Ovary (tissue), 9 donors: ENCODE measurements around the gene AFF1. TPM values are rescaled to one million over a fixed set of nuclear protein-coding genes. Genes with fewer than 3 reads are reported as not detected.
A peak's percentile ranks its signal among the peaks of the same experiment; 100 is the strongest.

Experiments used
- DNase-seq, 5 donors: peaks; one replicate each; pipeline ENCODE4 v3.0.0-alpha.2; 2019 to 2020
- H3K27ac ChIP-seq, 2 donors: fragments of 200-600 bp; one replicate each; pipeline versions ENCODE4 v1.5.1 to v1.8.0; 2019 to 2022
- H3K27me3 ChIP-seq: fragments of 200-600 bp; one replicate; pipeline ENCODE4 v1.8.0; 2022
- H3K36me3 ChIP-seq: fragments of 200-600 bp; sonication (generic); one replicate; pipeline ENCODE4 v1.5.1; 2019
- H3K4me1 ChIP-seq: one replicate; pipeline ENCODE4 v1.8.1; 2013; ENCODE audit warnings: mild to moderate bottlenecking, moderate library complexity; ENCODE audit not compliant: insufficient read depth
- H3K4me3 ChIP-seq: fragments of 200-600 bp; sonication (generic); one replicate; pipeline ENCODE4 v1.5.1; 2017
- H3K9me3 ChIP-seq, 2 donors: fragments of 200-600 bp in 1 of 2; sonication (generic) in 1 of 2; one replicate each; pipeline versions ENCODE4 v1.5.1 to v1.8.1; 2013 to 2019; ENCODE audit warnings: mild to moderate bottlenecking in 1 of 2, moderate library complexity in 1 of 2
- EP300 ChIP-seq: sonication (generic); formaldehyde crosslinking; IDR thresholded peaks from one replicate; pipeline ENCODE4 v1.6.1; 2017; ENCODE audit warnings: antibody characterized with exemption
- POLR2A ChIP-seq: fragments of 450-650 bp; IDR thresholded peaks from one replicate; pipeline ENCODE4 v1.6.1; 2017; ENCODE audit warnings: antibody characterized with exemption, mild to moderate bottlenecking, moderate library complexity
- WGBS, 3 donors: extraction: QIAGEN DNeasy Blood & Tissue Kit in 1 of 3; methylation state at CpG; one replicate each; pipeline versions ENCODE4 v1.1.5 to v1.1.7; 2013 to 2017; 5-methylcytosine and 5-hydroxymethylcytosine counted together
- intact Hi-C, 4 donors: fragments of 100-400 bp; cut with DNase I; formaldehyde crosslinking; loops; one replicate each; pipeline versions ENCODE4 v1.11.0 to v1.15.1; 2022 to 2023
- polyA plus RNA-seq, 2 donors: library from polyadenylated mRNA; stranded (reverse); fragments of 200-250 nt in 1 of 2; fragments of 350-450 nt in 1 of 2; fragmentation: Illumina TruSeq in 1 of 2; extraction: RNeasy Lipid Tissue Mini Kit (QIAGEN cat#74804) in 1 of 2; gene quantifications; one replicate each; pipeline ENCODE4 v1.2.3, GENCODE V29; 2013 to 2014
- total RNA-seq, 7 donors: library from RNA; depleted of rRNA in 2 of 7; stranded (reverse); fragments of >200 nt in 2 of 7; fragmentation: NEBNext Ultra II Directional in 3 of 7; extraction: Animal tissue kit (Norgen Biotek cat#: 25700) in 3 of 7; gene quantifications; one replicate each; pipeline versions ENCODE4 v1.1.0 to v1.2.4, GENCODE V29; 2016 to 2023
- TF ChIP-seq, protein P1 (sequence below), 3 donors: fragments of 450-650 bp in 2 of 3; fragments of 200-600 bp in 1 of 3; IDR thresholded peaks; one replicate each; pipeline versions ENCODE4 v1.5.1 to v1.8.0; 2016 to 2022; ENCODE audit warnings: antibody characterized with exemption in 3 of 3, mild to moderate bottlenecking in 1 of 3
- donor health status: DM: no; HTN: no; CAD: no; lungs with moderate emphysema.
- donor health status: DM: no; HTN: no; CAD: no.
- donor health status: Bipolar disorder and iron deficiency.
- donor health status: DM: yes; HTN: yes; CAD: no.
- donor health status: DM: no; HTN: no; CAD: no.
- donor health status: DM: yes; HTN: yes; CAD: no.

The AFF1 gene
- total and polyA plus RNA-seq, 9 donors: 26.0 to 107 (median 76.7) TPM

DNA sequence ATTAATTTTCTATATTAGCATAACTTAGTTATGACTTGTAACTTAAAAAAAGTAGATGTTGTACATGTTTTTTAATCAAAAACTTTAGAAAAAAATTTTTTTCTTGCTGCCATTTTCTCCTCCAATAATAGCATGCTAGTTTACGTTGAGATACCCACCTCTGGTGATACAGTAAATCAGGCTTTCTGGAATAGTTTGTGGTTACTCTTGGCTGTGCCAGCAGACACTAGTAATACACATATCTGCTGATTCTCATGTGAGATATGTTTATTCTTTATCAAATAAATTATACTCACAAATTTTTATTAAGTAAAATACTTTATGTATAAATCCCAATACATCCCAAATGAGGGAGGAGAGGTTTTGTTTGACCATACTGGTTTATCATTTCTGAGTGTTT, 168.3 kb downstream of the AFF1 start:
- Histone ChIP-seq H3K36me3 (no peaks in the 10 kb centered on the region), H3K9me3 (no peaks in the 10 kb centered on the region), H3K27me3 (no peaks in the 10 kb centered on the region), H3K4me3 (no peak overlapping the region), H3K27ac (peak overlapping the region in 1 of 2 donors; percentile 27), H3K4me1 (peaks cover 5% of the 10 kb centered on the region)
- WGBS, 3 donors: 56 to 63% (median 61%) methylated on average over 1 of the region's 1 CpG
- TF ChIP-seq, protein P1, sequence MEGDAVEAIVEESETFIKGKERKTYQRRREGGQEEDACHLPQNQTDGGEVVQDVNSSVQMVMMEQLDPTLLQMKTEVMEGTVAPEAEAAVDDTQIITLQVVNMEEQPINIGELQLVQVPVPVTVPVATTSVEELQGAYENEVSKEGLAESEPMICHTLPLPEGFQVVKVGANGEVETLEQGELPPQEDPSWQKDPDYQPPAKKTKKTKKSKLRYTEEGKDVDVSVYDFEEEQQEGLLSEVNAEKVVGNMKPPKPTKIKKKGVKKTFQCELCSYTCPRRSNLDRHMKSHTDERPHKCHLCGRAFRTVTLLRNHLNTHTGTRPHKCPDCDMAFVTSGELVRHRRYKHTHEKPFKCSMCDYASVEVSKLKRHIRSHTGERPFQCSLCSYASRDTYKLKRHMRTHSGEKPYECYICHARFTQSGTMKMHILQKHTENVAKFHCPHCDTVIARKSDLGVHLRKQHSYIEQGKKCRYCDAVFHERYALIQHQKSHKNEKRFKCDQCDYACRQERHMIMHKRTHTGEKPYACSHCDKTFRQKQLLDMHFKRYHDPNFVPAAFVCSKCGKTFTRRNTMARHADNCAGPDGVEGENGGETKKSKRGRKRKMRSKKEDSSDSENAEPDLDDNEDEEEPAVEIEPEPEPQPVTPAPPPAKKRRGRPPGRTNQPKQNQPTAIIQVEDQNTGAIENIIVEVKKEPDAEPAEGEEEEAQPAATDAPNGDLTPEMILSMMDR (IDR thresholded peaks at IDR 0.05): no peak
- no peak for TF ChIP-seq POLR2A
- no peak for TF ChIP-seq EP300
- intact Hi-C loops: no loop called here
- no peak for DNase-seq

GRCh38 chr4:87103691-87104187, 168.9 kb downstream of the AFF1 start:
- peaks cover 7% of the 10 kb centered on the region for H3K4me1 ChIP-seq
- WGBS, 3 donors: 32 to 45% (median 44%) methylated on average over 2 of the region's 2 CpGs
- intact Hi-C loops: no loop called here

DNA sequence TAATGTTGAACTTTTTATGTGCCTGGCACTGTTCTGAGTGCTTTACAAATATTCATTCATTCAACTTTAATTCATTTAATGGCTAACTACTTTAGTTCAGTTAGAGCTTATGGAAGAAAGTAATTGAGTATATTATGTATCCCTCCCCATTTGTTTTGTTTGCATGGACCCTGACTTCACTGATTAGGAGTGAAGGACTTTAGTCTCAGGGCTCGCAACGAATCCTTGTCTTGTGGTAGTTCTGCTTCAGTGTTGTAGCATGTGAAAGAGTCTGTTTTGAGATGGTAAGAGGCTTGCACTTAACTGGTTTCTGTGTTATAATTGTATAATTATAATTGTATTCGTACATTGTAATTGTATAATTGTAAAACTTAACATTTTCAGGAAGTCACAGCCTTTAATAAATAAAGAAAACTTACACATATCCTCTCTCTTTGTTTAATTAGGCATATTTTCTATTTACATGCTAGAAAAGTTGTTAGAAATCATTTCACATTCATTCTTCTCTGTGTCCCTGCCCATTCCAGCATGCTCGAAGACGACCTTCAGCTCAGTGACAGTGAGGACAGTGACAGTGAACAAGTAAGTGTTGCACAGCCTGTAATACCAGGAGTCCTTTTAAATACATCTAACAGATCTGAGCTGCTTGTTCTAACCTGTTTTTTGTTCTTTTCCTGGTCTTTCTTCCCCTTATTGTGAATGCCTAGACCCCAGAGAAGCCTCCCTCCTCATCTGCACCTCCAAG, 170.5 kb downstream of the AFF1 start:
- no peak for DNase-seq
- Histone ChIP-seq H3K9me3 (no peaks in the 10 kb centered on the region), H3K36me3 (no peaks in the 10 kb centered on the region), H3K27ac (no peak overlapping the region), H3K27me3 (no peaks in the 10 kb centered on the region), H3K4me3 (no peak overlapping the region), H3K4me1 (peaks cover 7% of the 10 kb centered on the region)
- intact Hi-C loops: no loop called here
- TF ChIP-seq, protein P1 (IDR thresholded peaks at IDR 0.05): no peak
- TF ChIP-seq POLR2A (no peak), EP300 (no peak)
- WGBS, 3 donors: 75 to 90% (median 87%) methylated on average over 5 of the region's 5 CpGs

More at GRCh38 chr4:87103691-87104187, 168.9 kb downstream of the AFF1 start:
- peak overlapping the region in 1 of 2 donors; percentile 48 for H3K27ac ChIP-seq
- H3K9me3 ChIP-seq: no peaks in the 10 kb centered on the region
- DNase-seq: no peak
- TF ChIP-seq POLR2A (no peak), EP300 (no peak)
- TF ChIP-seq, protein P1 (IDR thresholded peaks at IDR 0.05): no peak
- no peaks in the 10 kb centered on the region for H3K27me3 ChIP-seq
- no peak overlapping the region for H3K4me3 ChIP-seq
- no peaks in the 10 kb centered on the region for H3K36me3 ChIP-seq

DNA sequence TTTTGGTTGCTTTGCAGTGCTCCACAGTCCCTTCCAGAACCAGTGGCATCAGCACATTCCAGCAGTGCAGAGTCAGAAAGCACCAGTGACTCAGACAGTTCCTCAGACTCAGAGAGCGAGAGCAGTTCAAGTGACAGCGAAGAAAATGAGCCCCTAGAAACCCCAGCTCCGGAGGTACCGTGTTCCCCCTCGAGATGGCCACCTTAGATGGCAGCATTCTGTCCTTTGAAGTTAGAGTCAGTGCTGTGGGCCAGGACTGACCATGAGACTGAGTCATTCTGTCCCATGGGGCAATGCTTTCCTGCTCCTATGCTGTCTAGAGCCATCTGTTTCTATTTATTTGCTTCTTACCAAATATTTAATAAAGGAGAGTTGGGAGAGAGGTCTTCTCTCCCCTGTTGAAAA, 173.3 kb downstream of the AFF1 start:
- TF ChIP-seq EP300: no peak
- no peak for TF ChIP-seq POLR2A
- TF ChIP-seq, protein P1 (IDR thresholded peaks at IDR 0.05): no peak
- no peaks in the 10 kb centered on the region for H3K9me3 ChIP-seq
- no peak for DNase-seq
- peaks cover 7% of the 10 kb centered on the region for H3K4me1 ChIP-seq
- no peaks in the 10 kb centered on the region for H3K36me3 ChIP-seq
- H3K27ac ChIP-seq: no peak overlapping the region
- H3K27me3 ChIP-seq: no peaks in the 10 kb centered on the region
- intact Hi-C loops: no loop called here
- 68 to 82% (median 69%) methylated on average over 5 of the region's 5 CpGs for WGBS, 3 donors
- no peak overlapping the region for H3K4me3 ChIP-seq
